ENCODE results near the gene GLP2R.

GLP2R gene

DNA sequence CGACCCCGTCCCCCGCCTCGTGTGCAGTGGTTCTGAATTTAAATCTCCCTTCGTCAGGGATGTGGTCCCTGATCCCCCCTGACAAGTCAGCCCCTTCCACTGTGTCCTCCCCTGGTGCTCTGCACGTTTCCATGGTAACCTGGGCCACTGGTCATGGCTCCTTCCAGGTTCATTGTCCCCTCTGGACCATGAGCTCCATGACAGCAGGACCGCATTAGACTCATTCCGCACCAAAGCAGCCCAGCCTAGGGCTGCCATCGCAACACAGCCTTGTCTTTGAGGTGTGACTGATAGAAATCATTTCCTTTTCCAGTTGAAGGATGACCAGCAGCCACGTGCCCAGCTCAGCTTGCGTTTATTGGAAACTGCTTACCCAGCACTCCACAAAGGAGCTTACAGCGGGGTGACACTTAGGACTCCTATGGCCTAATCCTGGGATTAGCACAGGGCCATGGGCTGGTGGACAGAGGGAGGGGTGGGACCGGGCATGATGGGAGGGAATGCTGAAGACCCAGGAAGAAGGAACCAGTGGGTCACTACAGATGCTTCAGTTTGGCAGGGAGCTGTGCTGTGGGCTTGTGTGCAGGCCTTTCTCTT is 71.7 kb downstream of the GLP2R start:
- in situ Hi-C loops (cut with MboI; ENCODE audit: low sequenced_read_pairs), result no loop called here

DNA sequence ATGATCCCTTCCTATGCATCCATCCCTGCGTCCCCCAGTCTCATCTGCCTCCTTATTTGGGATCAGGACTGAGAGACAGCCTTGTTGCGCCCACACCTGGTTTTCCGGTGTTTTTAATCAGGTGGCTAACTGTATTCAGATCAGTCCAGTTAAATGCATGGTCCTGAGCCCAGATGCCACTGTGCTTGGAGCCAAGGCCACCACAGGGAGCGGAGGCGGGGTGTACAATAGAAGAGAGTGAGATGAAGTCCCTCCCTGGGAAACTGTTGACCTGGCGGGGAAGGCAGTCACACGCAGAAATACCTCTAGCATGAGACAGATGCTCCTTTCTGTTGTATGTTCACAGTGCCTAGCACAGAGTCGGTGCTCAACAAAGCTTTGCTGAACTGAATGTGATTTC is 73.1 kb downstream of the GLP2R start:
- in situ Hi-C loops (cut with MboI; ENCODE audit: low sequenced_read_pairs), result no loop called here

DNA sequence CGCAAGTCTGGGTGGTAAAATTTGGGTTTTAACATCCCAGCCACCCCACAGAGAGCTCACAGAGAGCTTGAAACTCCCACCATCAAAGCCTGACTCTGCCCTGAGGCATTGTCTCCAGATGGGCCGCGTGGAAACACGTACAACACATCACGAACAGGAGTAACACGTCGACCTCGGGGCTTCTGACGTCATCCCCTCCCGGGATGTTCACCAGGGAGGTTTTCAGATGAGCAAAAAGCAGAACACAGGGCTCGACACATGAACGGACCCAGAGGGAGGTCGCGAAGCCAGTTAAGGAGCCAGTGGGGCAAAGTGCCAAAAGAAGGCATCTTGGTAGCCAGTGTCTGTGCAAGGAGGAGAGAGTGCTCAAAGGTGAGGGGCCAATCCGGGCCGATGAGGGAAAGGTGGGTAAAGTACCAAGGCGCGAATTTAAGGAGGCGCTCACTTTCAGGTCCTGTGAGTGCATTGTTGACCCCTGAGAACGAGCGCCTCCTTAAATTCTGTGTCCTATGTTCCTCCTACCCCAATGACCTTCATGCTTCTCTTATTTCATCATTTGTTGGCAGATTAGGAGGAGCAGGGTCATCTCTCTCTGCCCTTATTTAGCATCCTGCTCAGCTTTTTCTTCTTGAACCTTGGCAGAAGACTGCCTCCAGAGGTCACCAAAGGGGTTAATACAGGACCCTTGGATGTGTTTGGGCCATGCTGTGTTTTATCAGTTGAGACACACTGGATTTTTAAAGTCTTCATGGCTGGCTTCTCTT is 73.7 kb downstream of the GLP2R start:
- in situ Hi-C loops (cut with MboI; ENCODE audit: low sequenced_read_pairs), result loop anchor here (25.0 kb wide), 1 partner anchor 713 kb away; no protein-coding TSS in a partner anchor

DNA sequence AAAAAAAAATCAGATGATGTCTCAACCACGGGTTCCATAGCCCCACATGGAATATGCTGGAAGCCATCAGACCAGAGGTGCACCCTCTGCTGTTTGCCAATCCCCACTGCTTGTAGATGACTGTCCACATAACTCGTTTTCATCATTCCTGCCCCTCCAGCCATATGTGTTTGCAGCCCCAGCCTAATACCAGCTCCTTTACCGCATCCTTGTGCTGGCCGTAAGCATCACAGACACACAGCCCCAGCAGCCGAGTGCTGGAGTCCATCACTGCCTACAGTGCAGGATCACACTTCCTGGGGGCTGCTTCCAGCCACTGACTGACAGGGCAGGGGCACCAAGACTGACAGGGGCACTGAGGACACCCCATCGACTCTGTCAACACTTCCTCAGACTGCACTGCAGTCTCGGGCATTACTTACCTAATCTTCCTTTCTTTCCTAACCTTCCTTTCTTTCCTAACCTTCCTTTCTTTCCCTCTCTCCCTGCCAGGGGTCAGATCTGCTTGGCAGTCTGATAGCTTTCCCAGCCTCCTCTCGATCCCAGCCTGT is 74.4 kb downstream of the GLP2R start:
- in situ Hi-C loops (cut with MboI; ENCODE audit: low sequenced_read_pairs), result loop anchor here (25.0 kb wide), 1 partner anchor 712 kb away; no protein-coding TSS in a partner anchor

DNA sequence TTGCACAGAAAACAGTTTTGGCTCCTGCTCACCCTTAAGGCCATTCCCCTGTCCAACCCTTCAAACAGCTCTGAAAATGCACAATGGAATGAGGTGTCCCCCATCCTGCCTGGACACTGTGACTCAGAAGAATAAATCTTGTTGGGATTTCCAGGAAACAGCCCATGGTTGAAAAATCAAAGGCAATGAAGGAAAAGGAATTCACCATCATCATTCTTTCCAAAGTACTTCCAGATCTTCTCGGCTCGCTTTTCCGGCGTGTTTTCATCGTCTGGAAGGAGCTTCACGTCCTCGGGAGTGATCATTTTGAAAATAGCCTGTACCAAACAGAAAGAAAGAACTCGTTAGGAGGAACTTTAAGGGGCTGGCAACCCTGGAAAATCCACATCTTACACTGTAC is 75.1 kb downstream of the GLP2R start:
- in situ Hi-C loops (cut with MboI; ENCODE audit: low sequenced_read_pairs), result loop anchor here (25.0 kb wide), 1 partner anchor 712 kb away; no protein-coding TSS in a partner anchor

DNA sequence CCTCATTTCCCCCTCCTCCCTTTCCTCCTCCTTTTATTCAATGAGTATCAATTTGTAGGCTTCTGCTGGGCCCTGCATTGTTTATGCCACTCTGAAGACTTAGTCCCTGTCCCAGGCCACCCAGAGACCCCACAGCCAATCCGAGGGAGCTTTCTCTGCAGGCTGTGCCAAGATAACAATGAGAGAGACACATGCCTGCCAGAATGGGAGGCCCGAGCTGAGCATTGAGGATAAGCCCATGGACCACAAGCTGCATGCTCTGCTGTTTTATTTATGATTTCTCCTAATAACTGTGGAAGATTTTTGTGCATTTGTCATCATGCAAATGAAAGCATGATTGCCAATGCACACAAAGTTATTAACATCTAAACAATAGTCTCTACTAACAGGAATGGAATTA is 76.4 kb downstream of the GLP2R start:
- in situ Hi-C loops (cut with MboI; ENCODE audit: low sequenced_read_pairs), result loop anchor here (25.0 kb wide), 1 partner anchor 710 kb away; no protein-coding TSS in a partner anchor

DNA sequence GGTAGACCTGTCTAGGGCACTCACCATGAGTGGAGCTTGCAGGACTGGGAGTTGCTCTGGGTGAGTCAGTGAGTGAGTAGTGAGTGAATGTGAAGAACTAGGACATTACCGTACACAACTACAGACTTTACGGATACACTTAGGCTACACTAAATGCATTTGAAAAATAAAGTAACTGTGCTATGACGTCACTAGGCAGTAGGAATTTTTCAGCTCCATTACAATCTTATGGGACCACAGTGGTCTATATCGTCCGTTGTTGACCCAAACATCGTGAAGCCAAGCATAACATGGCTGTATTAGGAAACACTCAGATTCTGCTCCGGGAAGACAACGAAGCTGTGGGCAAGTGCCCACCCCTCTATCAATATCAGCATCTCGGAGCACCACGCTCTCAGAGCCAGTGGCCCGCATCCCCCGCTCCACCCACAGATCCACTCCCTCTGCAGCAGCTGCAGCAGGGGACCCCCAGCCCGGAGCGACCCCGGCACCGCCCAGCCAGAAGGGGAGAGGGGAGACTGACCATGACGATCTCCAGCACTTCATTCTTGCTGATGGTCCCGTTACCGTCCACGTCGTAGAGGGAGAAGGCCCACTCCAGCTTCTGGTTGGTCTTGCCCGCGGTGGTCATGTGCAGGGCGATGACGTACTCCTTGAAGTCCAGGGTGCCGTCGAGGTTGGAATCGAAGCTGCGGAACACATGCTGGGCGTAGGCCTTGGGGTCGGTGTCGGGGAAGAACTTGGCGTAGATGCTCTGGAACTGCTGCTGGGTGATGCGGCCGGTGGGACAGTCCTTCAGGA is 78.8 kb downstream of the GLP2R start:
- in situ Hi-C loops (cut with MboI; ENCODE audit: low sequenced_read_pairs), result loop anchor here (25.0 kb wide), 1 partner anchor 708 kb away; no protein-coding TSS in a partner anchor

DNA sequence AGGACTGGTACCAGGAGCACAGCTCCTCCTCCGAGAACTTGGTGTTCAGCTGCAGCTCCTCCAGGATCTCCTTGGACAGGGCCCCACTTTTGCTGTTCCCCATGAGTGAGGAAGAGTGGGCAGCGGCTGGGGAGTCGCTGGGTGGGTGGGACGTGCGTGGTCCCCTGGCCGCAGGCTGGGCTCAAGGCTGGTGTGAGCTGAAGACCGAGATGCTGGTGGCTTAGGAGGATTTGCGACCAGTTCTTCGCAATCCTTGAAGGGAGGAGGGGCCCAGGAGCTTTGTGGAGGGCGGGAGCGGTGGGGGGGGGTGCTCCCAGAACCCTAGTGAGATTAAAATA is 79.3 kb downstream of the GLP2R start, which contains the start of gene RCVRN:
RCVRN (minus strand) TSS at position 194 of the 338 bp plus-strand sequence; CDS start at position 103, 91 bp downstream.
- in situ Hi-C loops (cut with MboI; ENCODE audit: low sequenced_read_pairs), result loop anchor here (25.0 kb wide), 1 partner anchor 707 kb away; no protein-coding TSS in a partner anchor

DNA sequence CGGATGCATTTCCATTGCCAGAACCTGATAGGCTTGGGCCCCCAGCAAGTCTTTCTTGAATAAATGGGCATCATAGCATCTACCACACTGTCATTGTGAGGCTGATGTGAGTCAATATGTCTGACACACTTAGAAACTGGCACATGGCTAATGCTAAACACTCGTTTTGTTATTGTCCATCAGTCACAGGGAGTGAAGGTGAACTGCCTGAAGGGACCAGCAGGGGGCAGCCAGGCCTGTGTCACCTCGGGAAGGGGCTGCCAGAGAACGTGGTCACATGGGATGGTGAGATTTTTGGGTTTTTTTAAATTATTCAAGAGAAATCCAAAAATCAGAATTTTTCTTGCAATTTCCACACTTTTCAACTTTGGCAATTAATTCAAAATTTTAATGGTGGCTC is 80.2 kb downstream of the GLP2R start:
- in situ Hi-C loops (cut with MboI; ENCODE audit: low sequenced_read_pairs), result loop anchor here (25.0 kb wide), 1 partner anchor 706 kb away; no protein-coding TSS in a partner anchor

DNA sequence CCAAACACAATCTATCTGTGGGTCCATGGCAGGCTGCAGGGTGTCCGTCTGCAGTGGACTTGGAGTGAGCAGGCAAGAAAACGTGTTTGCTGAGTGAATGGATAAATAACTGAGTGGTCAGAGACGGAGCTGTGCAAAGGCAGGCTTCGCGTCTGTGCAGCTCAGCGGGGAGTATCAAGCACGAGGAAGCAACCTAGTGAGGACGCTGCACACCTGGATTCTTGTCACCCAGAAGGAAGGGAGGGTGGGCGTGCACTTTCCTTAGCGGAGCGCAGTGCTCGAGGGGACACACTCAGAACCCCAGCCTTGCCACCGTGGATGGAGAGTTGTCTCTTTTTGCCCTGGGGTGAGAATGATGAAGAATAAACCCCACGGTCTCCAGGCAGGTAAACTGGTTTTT is 80.9 kb downstream of the GLP2R start:
- in situ Hi-C loops (cut with MboI; ENCODE audit: low sequenced_read_pairs), result loop anchor here (25.0 kb wide), 1 partner anchor 706 kb away; no protein-coding TSS in a partner anchor

DNA sequence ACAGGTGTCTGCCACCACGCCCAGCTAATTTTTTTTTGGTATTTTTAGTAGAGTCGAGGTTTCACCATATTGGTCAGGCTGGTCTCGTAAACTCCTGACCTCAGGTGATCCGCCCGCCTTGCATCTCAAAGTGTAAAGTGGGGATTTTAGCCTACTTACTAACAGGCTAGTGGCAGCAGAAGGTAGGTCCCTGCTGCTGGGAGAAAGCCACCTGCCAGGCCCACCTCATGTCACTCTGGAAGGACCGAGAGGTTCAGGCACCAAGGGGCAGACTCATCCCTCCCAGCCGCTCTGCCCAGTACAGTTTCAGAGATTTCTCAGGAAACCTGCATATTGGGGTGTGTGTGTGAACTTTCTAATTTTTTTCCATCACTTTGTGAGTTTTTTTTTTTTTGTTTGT is 81.4 kb downstream of the GLP2R start:
- in situ Hi-C loops (cut with MboI; ENCODE audit: low sequenced_read_pairs), result loop anchor here (25.0 kb wide), 1 partner anchor 705 kb away; no protein-coding TSS in a partner anchor

DNA sequence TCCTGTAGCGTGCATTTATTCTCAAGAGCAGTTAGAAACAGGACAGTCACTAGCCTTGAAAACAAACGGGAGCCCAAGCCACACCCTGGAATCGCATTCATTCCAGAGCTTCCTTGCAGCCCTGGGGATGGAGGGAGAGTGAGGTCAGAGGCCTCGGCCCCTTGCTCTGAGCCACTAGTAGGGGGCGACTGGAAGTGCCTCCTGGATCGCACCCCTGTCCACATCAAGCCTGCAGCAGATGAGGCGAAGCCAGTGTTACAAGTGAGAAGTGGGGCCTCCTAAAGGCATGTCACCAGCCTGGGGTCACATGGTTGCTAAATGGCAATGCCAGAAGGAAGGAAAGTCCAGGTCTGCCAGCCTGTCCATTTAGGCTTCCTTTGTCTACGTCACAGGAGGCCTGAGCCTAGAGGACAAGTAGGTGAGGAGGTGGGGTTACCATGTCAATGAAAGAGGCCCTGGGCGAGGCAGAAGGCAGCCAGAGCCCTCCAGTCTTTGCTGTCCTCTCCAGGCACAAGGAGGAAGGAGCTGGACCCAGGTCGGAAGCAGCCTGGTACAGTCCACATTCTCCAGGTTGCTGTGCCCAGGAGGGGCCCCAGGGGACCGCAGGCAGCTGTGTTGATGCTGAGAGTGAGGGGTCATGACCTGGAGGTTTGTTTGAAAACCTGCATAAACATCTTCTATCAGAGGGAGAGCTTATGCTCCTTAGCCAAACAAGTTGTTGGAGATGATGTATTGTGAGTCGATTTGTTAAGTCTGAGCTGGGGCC is 82.3 kb downstream of the GLP2R start:
- in situ Hi-C loops (cut with MboI; ENCODE audit: low sequenced_read_pairs), result loop anchor here (25.0 kb wide), 1 partner anchor 704 kb away; no protein-coding TSS in a partner anchor

DNA sequence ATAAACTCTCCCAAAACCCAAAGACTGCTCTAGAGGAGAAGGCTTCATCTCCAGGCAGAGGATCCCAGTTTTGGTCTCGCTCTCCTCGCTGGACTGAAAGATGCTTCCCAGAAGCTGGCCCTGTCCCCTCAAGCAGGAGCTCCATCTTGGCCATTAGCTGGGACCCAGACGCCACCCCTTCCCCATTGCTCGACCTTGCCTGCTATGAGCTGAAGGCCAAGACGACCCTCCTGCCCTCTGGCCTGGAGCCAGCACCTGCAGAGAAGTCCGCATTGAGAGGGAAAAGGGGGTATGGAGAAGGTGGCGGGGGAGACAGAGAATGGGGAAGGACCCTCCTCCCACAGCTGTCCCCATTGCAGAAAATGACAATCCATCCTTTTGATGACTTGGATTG is 82.9 kb downstream of the GLP2R start:
- in situ Hi-C loops (cut with MboI; ENCODE audit: low sequenced_read_pairs), result loop anchor here (25.0 kb wide), 1 partner anchor 704 kb away; no protein-coding TSS in a partner anchor

DNA sequence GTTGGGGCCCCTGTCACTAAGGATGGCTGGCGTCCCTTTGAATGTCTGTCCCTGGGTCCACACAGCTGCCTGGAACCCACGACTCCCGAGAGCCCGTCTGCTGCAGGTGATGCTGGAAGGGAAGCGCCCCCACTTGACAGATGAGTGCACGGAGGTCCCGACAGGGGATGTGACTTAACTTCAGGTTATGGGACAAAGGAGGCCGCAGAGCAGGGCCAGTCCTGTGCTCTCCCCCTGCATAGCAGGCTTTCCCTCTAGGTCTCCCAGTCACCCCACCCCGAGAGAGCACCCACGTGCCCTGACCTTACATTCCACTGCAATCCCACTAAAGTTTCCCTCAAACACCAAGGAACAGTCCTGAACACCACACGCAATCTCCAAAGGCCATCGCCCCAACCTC is 85.4 kb downstream of the GLP2R start:
- in situ Hi-C loops (cut with MboI; ENCODE audit: low sequenced_read_pairs), result loop anchor here (25.0 kb wide), 1 partner anchor 701 kb away; no protein-coding TSS in a partner anchor

DNA sequence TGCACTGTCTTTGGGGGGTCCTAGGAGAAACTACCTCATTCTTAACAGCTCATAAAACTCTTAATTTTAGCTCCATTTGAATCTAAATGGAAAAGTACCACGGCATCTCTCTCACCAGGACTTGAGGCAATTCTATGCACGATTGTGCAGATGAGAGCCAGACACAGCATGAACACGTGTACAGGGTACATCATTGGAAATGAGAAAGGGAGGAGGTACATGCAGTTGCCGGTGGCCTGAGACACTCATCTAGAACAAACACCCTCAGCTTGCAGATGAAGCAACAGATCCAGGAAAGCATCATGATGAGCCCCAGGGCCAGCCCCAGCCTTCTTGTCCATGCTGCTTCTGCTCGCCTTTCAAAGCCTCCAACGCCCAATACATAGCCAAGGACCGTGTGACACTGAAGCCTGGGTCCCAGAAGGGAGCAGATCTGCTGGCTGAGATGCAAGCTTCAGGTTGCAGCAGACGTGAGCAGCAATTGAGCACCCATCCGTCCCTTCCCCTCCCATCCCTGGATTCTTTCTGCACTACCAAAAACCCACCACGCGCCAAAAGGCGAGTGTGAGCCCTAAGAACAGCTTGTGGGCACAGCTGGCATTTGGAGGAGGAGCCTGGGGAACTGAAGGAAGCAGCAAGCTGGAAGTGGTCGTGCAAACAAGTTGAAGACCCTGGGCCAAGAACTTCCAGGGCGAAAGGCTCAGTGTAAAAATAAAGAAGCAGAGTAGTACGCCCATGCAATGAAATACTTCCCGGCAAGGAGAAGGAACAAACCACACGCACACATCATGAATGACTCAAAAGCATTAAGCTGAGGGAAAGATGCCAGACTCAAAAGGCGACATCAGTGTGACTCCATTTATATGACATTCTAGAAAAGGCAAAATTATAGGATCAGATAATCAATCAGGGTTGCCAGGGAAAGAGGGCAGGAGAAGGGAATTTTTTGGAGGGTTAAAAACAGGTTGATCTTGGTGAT is 86.7 kb downstream of the GLP2R start:
- in situ Hi-C loops (cut with MboI; ENCODE audit: low sequenced_read_pairs), result loop anchor here (25.0 kb wide), 1 partner anchor 700 kb away; no protein-coding TSS in a partner anchor

DNA sequence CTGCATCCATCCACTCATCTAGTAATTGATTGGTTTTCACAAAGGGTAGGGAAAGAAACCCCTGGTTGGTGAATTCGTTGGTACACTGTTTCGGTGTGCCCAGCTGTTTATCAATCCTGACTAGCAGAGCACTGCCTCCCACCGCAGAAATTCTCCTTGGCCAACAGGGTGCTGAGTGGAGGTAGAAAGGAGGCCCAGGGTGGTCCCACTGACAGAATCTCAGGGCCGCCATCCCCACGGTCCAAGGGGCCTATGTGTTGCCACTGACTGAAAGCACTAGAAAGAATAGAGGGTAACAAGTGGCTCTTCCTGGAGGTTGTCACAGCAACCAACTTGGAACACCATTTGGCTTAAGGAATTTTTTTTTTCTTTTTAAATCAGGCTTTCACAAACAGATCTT is 87.8 kb downstream of the GLP2R start:
- in situ Hi-C loops (cut with MboI; ENCODE audit: low sequenced_read_pairs), result loop anchor here (25.0 kb wide), 1 partner anchor 699 kb away; no protein-coding TSS in a partner anchor

DNA sequence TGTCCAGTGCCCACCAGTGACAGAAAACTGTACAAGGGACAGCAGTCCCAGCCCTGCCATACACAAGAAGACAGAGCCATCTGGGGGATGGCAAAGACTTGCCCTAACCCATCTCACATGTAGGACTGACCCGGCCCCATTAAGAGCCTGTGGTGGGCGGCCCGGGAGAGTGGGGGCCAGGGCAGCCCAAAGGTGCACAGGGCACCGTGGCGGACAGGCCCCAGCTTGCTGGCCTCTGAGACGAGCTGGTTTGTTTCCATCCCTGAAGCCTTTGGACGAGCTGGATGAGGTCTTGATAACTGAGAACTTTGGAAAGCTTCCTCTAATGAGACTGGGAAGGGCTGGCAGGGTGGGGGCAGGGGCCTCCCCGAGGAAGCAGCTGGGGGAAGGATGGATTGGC is 90.4 kb downstream of the GLP2R start:
- in situ Hi-C loops (cut with MboI; ENCODE audit: low sequenced_read_pairs), result loop anchor here (25.0 kb wide), 1 partner anchor 696 kb away; no protein-coding TSS in a partner anchor

DNA sequence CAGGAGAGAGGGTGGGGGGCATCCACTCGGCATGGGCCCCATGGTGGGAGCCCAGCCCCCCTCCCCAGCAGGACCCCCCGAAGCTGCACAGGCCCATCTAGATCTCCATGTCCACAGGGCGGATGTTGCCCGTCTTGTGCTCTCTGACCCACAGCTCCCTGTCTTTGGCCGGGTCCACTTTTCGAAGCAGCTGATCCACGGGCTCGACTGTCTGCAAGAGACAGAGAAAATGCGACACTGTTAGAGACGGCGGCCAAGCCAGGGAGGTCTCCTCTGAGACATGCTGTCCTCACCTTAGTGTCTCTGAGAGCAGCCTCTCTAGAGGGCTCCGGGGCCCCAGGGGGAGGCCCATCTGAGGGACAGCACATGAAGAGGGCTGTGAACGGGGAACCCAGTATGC is 91.4 kb downstream of the GLP2R start:
- in situ Hi-C loops (cut with MboI; ENCODE audit: low sequenced_read_pairs), result loop anchor here (25.0 kb wide), 1 partner anchor 695 kb away; no protein-coding TSS in a partner anchor

All from HL-60/S4 treated with retinoic acid at 250 ng/mL for 4 days and 3 days (cell line).